CD4-positive, alpha-beta T cell treated with Interleukin-1 beta for 1 hour (primary cell): ENCODE data around the gene CNTN1.

ENCODE experiments used
- DNase-seq, 2 donors: peaks; one replicate each; pipeline ENCODE4 v3.0.0-alpha.2; 2020 to 2022

The CNTN1 gene

DNA sequence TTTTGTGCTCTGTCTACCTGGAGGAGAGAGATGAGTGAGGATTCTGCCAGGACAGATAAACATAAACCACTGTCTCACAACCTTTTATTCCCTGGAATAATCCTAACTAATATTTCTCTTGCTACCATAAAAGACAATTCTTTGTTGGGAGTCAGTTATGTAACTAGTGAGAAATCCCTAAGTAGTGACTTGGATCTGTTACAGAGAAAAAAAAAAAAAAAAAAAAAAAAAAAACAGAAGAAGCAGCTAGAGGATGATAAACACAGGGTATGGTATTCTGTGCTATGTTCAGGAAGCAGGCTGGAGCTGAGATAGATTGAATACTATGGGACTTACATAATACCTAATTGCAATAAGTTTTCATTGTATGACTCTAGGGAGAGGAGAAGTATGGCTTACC is 178.7 kb downstream of the CNTN1 start:
- DNase-seq = no peak

- DNase-seq = no peak
These were observed 182.6 kb downstream of the CNTN1 start for GRCh38 chr12:40874868-40875267.

DNA sequence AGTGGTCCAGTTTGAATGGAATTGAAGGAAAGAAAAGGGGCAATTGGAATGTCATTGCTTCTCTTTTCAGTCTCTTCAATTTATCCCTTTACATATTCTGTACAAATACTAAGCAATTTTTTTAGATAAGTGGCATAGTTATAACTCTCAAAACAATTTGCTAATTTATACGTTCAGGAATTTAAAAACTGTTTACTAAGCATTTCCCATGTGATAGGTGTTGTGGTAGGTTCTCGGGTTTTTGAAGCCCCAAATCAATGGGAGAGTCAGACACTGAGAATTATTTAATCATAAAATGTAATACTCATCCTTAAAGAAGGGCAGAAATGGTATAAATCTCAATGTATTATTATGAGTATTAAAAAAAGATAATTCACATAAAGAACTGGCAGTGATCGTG is 197.1 kb downstream of the CNTN1 start:
- DNase-seq = no peak

GRCh38 chr12:40892528-40892927 is 200.3 kb downstream of the CNTN1 start:
- DNase-seq = no peak

- no peak for DNase-seq
These were observed 206.3 kb downstream of the CNTN1 start for GRCh38 chr12:40898505-40898904.

DNA sequence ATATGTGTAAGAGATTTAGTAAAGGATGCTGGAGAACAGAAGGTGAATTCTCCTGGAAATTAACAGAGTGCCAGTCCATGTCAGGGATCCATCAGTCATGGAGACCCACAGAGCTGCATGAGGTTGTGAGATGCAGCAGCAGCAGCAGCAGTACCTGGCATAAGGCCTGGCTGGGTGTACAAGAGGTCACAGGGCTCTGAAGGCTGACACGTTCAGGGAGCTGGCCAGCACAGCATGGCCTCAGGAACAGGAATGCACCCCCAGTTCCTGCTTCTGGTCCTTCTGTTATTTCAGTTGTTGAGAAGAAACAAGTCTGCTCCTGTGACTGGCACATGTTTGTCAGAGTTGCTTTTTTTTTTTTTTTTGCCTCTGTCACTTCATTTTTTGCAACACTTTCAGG is 210.8 kb downstream of the CNTN1 start:
- DNase-seq = no peak

DNA sequence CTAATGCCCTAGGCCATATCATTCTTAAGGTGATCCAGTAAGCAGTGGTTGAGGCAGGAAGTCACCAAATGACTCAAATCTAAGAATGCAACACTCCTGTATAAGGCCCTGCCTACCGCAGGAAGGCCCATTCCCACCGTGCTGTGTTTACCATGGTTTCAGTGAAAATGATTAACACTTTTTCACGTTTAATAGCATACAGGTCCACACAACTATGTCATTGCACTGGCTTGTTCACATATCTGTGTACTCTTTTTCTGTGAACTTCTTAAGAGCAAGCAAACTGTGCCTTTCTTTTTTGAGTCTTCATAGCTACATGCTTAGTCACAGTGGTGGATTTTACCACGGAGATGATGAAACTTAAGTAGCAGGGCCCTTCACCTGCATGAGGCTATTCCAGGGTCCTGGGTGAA is 214.9 kb downstream of the CNTN1 start:
- no peak for DNase-seq

- no peak for DNase-seq
These were observed 219.4 kb downstream of the CNTN1 start for GRCh38 chr12:40911676-40912075.

- no peak for DNase-seq
These were observed 222.9 kb downstream of the CNTN1 start for GRCh38 chr12:40915172-40915571.

DNA sequence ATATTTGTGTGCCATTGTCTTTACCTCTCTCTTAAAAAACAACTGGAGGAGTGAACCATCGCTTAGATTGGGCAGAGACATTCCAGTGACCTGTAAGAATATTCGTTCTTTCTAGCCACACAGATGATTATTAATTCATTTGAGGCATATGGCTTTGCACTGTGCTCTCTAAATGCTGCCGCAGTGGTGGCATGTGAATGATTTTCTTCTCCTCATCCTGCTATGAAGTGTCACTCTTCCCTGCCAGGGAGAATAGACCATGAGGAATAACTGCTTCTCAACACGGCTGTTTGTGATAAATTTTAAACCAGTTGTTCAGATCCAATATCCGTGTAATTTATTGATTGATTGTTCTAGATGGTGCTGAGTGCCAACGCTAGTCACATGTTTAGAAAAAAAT is 225.3 kb downstream of the CNTN1 start:
- no peak for DNase-seq

DNA sequence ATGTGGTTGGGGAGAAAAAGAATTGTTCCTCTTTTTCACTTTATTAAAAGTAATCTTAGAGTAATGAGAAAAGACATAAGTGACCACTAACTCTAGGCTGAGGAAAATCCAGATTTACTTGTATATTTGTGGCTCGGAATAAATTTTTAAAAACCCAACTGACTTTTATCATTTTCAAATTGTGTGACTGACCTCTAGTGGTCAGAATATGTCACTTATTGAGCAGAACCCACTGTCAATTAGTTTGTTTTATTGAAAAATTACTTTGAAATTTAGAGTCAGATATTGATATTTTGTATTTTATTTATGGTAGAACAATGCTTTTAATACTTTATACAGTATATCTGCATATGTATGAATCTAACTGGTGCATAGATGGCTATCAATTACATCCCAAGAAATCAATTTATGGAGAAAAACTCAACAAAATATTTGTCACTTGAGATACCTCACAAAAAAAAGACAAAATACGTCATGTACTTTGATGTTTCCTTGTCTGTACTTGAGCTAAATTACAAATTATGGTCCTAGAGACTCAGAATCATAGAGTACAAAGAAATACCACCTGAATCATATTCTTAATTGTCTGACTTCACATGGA is 229.4 kb downstream of the CNTN1 start:
- no peak for DNase-seq

DNA sequence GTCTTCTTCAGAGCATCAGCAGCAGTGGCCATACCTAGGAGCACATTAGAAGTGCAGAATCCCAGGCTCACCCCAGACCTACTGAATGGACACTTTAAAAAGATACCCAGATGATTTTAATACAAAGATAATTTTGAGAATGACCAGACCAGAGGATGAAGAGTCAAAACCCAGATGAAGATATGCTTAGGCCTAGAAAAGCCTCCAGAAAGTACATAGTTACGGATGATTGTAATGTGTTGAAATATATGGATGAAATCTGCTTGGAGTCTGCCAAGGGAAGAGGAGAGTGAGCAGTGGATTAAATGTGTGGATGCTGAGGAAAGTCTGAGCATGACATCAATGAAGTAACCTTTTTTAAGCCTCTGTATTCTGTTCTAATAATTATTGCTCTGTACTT is 245.7 kb downstream of the CNTN1 start:
- no peak for DNase-seq

DNA sequence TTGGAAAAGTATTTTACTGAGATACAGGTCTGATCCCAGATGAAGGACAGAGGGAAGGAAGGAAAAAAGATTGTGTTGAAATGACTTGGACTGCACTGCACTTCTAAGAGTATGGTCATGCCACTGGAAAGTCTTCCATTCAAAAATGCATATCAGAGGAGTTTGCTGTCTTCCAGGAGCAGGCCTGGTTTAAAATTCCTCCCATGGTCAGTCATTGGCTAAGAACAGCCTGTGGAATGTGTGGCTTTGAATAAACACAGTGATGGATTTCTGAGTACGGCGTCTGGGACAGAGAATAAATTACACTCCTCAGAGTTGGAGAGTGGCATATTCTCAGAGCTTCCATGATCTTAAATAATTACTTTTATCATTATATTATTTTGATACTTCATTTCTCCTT is 250.1 kb downstream of the CNTN1 start:
- no peak for DNase-seq

- no peak for DNase-seq
These were observed 253.5 kb downstream of the CNTN1 start for GRCh38 chr12:40945772-40946171.

- DNase-seq = peak in 1 of 2 donors; percentile 22
These were observed 254.5 kb downstream of the CNTN1 start for GRCh38 chr12:40946612-40947194.

DNA sequence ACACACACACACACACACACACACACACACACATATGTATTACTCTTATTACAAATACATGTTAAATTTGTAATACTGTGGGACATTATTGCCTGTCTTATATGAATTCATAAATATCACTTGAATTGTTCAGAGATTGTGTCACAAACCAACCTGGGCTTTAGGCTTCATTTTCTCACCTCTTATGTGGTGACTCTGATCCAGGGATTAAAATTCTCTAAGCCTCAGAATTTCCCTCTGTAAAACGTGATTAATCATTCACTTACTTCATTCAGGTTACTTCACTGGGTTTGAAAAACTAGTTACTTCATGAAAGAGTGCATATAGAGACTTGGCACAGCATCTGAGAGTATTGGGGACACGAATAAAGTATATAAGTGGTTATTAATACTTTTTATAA is 255.6 kb downstream of the CNTN1 start:
- no peak for DNase-seq

DNA sequence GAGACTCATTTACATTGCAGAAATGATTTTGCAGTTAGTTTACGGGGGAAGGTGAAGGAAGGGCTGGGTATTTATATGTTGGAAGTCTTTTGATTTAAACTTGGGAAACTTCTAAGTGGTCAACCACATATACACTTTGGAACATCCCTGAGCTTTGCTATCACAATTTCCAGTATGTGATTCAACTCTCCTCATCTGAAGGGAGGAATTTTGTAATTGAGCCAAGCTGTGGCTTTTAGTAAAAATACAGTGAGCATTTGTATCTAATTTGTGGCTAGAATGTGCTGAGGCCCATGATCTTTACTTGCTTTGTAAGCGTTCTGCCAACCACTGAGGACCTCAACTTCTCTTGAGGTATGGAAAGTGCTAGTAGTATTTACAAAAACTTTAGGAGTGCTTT is 260.8 kb downstream of the CNTN1 start:
- DNase-seq = no peak

DNA sequence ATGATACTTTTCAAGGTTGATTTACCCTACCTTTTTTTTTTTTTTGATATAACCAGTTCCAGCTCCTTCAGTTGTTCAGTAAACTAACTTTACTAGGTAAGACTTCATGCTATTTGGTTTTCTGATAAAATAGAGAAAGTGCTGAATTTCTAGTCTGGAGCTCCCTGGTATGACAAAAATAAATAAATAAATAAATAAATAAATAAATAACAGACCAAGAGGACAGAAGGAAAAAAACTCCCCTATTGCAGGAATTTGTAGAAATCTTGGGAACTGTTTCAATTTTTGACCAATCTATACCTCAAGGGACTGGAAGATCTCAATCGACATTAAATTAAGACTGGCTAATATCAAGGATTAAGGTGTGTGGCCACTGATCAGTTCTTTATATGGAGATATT is 265.2 kb downstream of the CNTN1 start:
- DNase-seq = no peak

DNA sequence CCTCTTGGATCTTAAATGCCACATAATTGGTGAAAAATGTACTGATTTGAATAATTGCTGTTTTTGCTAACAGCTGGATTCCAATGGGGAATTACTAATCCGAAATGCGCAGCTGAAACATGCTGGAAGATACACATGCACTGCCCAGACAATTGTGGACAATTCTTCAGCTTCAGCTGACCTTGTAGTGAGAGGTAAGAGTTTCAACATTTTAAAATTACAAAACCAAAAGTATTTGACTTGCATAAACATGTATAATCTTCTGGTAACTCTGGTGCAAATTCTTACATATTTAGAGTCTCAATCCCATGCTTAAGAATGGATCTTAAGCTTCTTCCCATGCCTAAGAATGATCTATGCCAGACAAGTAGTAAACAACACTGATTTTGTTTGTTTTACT is 266.8 kb downstream of the CNTN1 start:
- DNase-seq = no peak

DNA sequence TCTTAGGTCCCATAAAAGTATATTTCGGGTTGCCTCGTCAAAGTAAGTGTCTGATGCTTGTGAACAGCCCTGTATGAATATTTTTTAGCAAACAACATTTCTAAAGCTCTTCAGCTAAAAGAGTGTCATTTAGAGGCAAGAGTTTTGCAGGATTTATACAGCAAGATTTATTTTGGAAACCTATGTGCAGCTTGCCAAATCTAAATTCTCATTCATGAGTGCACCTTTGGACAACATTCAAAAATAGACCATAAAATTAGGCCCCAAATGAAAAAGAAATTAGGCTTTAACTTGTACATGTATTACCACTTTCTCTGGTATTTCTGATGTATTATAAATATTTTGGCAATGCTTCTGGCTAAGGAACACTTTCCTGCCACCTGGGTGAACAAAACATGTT is 271.5 kb downstream of the CNTN1 start:
- DNase-seq = no peak

DNA sequence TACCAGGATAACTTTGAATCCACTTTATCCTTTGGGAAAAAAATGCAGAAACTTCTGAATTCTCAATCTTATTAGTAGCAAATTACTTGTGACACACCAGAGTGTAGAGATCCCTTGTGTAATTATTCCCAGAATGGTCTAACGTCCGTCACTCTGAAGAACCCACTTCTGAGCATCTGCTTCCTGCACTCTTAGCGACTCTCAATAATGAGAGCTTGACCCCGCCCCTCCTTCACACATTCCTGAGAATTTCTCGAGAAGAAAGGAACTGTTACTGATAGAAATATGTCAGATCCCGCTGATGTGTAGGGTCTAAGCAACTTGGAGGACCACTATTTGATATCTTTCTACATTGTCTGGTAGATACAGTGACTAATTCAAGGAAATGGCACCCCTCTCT is 277.6 kb downstream of the CNTN1 start:
- no peak for DNase-seq

- no peak for DNase-seq
These were observed 278.2 kb downstream of the CNTN1 start for GRCh38 chr12:40970320-40970907.

GRCh38 chr12:40971911-40972310 is 279.7 kb downstream of the CNTN1 start:
- no peak for DNase-seq

GRCh38 chr12:40976546-40976945 is 284.3 kb downstream of the CNTN1 start:
- DNase-seq = no peak

DNA sequence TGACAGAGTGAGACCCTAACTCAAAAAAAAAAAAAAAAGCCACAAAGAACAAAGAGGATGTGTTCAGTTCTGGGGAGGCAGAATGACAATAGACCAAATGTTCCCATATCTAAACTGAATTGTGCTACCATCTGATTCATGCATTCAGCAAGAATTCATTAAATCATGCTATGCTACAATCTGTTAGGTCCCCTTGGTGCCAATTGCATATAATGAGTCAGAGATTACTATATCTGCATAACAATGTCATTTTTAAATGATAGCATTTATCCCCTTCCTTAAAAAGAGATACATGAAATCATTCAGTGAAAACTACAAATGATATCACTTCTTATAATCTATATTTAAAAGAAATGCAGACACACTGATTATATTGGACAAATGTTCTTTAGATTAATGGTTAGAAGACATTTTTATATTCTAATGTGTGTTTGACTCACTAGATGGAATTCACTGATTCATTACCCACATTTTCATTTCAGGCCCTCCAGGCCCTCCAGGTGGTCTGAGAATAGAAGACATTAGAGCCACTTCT is 288.3 kb downstream of the CNTN1 start:
- DNase-seq = no peak
